Naive thymus-derived CD4-positive, alpha-beta T cell (primary cell): Measurements from ENCODE around the gene ARMC7. TPM values are rescaled to one million over a fixed set of nuclear protein-coding genes. Genes with fewer than 3 reads are reported as not detected.

Experiments
- ATAC-seq: fragments of 150-1000 bp; cut with Tn5 transposase; 2 replicates; pipeline ENCODE4 v1.10.0; 2021; ENCODE audit warnings: mild to moderate bottlenecking, moderate library complexity
- CTCF ChIA-PET: fragments of 350-600 bp; sonication (Branson Sonifier 250); formaldehyde crosslinking; loops from one replicate; lab custom pipeline; 2021; ENCODE audit warnings: antibody characterized with exemption; lab: Charles Lee
- POLR2A ChIA-PET: fragments of 350-600 bp; sonication (Branson Sonifier 250); formaldehyde crosslinking; loops from one replicate; lab custom pipeline; 2021; ENCODE audit warnings: antibody characterized with exemption, inconsistent platforms; lab: Charles Lee
- DNase-seq, 9 donors: peaks; one replicate each; pipeline versions ENCODE4 v3.0.0 to v3.0.0-alpha.2; 2020 to 2022; ENCODE audit warnings: mixed read lengths in 1 of 9
- H3K27ac ChIP-seq: one replicate; pipeline ENCODE4 v1.7.0; 2013; ENCODE audit warnings: mild to moderate bottlenecking, low read depth, low read length, moderate library complexity
- H3K27me3 ChIP-seq, 2 donors: one replicate each; pipeline ENCODE4 v1.7.0; 2013; ENCODE audit warnings: low read length in 2 of 2, mild to moderate bottlenecking in 2 of 2, moderate library complexity in 2 of 2; ENCODE audit not compliant: control insufficient read depth in 2 of 2, insufficient read depth in 2 of 2
- H3K36me3 ChIP-seq, 3 experiments: 1 replicate in 2 of 3; 2 replicates in 1 of 3; pipeline ENCODE4 v1.7.0; 2013; ENCODE audit warnings: low read length in 3 of 3, mild to moderate bottlenecking in 3 of 3, moderate library complexity in 1 of 3; ENCODE audit not compliant: insufficient read depth in 3 of 3, control insufficient read depth in 2 of 3
- H3K4me1 ChIP-seq, 2 donors: one replicate each; pipeline ENCODE4 v1.7.0; 2013; ENCODE audit warnings: low read length in 2 of 2, mild to moderate bottlenecking in 2 of 2, moderate library complexity in 1 of 2; ENCODE audit not compliant: control insufficient read depth in 2 of 2, insufficient read depth in 2 of 2
- H3K4me3 ChIP-seq: 2 replicates; pipeline ENCODE4 v1.7.0; 2013; ENCODE audit warnings: mild to moderate bottlenecking, low read length
- H3K9me3 ChIP-seq, 3 experiments: 1 replicate in 2 of 3; 2 replicates in 1 of 3; pipeline ENCODE4 v1.7.0; 2013; ENCODE audit warnings: low read length in 3 of 3; ENCODE audit not compliant: control insufficient read depth in 2 of 3
- H3K27ac Mint-ChIP-seq, 9 donors: one replicate each; pipeline ENCODE4 v1.8.0; 2020 to 2022; ENCODE audit warnings: mixed read lengths in 9 of 9, mild to moderate bottlenecking in 8 of 9, moderate library complexity in 5 of 9, inconsistent platforms in 2 of 9
- H3K27me3 Mint-ChIP-seq, 5 donors: one replicate each; pipeline ENCODE4 v1.8.0; 2021 to 2022; ENCODE audit warnings: mixed read lengths in 5 of 5, mild to moderate bottlenecking in 1 of 5
- H3K36me3 Mint-ChIP-seq, 5 donors: one replicate each; pipeline ENCODE4 v1.8.0; 2020 to 2022; ENCODE audit warnings: mixed read lengths in 5 of 5, mild to moderate bottlenecking in 3 of 5, inconsistent platforms in 1 of 5
- H3K4me1 Mint-ChIP-seq, 7 donors: one replicate each; pipeline ENCODE4 v1.8.0; 2020 to 2022; ENCODE audit warnings: mixed read lengths in 7 of 7, mild to moderate bottlenecking in 3 of 7, inconsistent platforms in 1 of 7
- H3K4me3 Mint-ChIP-seq, 10 donors: one replicate each; pipeline ENCODE4 v1.8.0; 2020 to 2022; ENCODE audit warnings: mild to moderate bottlenecking in 10 of 10, mixed read lengths in 10 of 10, moderate library complexity in 6 of 10, inconsistent platforms in 2 of 10
- H3K9me3 Mint-ChIP-seq, 11 donors: one replicate each; pipeline ENCODE4 v1.8.0; 2020 to 2022; ENCODE audit warnings: mixed read lengths in 11 of 11, mild to moderate bottlenecking in 4 of 11, inconsistent platforms in 1 of 11, moderate library complexity in 1 of 11
- intact Hi-C, 2 donors: fragments of 100-400 bp; cut with micrococcal nuclease; formaldehyde crosslinking; loops; one replicate each; pipeline ENCODE4 v1.15.1; 2023
- polyA plus RNA-seq, 2 donors: library from polyadenylated mRNA; unstranded; fragments of 300-500 nt; fragmentation: Illumina TruSeq; gene quantifications; one replicate each; pipeline ENCODE4 v1.2.3, GENCODE V29; 2021
- total RNA-seq, 6 experiments: library from RNA in 5 of 6; stranded (reverse) in 5 of 6; gene quantifications; 1 replicate in 5 of 6; 2 replicates in 1 of 6; pipeline ENCODE4 v1.2.3 and lab custom pipeline; 2021 to 2026

The ARMC7 gene
- total and polyA plus RNA-seq, 7 experiments from 2014 or later: 1.8 to 18.9 (median 10.5) TPM

GRCh38 chr17:75063626-75064025, 46.1 kb upstream of the ARMC7 start:
- no peaks in the 10 kb centered on the region for H3K27me3 Mint-ChIP-seq
- H3K9me3 Mint-ChIP-seq: peaks cover 0 to 2% (median 0%) of the 10 kb centered on the region in 11 donors
- Histone ChIP-seq H3K36me3 (peaks cover 0 to 51% (median 3%) of the 10 kb centered on the region in 3 experiments), H3K27ac (no peak overlapping the region), H3K4me1 (peaks cover 7 to 9% of the 10 kb centered on the region in 2 donors), H3K27me3 (no peaks in the 10 kb centered on the region), H3K9me3 (no peaks in the 10 kb centered on the region), H3K4me3 (no peak overlapping the region)
- H3K36me3 Mint-ChIP-seq: peaks cover 0 to 38% (median 7%) of the 10 kb centered on the region in 5 donors
- CTCF ChIA-PET: interaction anchor here (0.6 kb wide), 1 partner anchor 115 kb away, joined by 5 read pairs; no protein-coding TSS in a partner anchor
- H3K4me1 Mint-ChIP-seq: peaks cover 13 to 46% (median 31%) of the 10 kb centered on the region in 7 donors
- intact Hi-C loops: no loop called here
- DNase-seq: no peak
- ATAC-seq: no peak
- POLR2A ChIA-PET: interaction anchor here (0.6 to 1.9 kb wide), 2 partner anchors 45 to 47 kb away, joined by 3 to 4 read pairs; no protein-coding TSS in a partner anchor
- H3K4me3 Mint-ChIP-seq: no peak overlapping the region
- no peak overlapping the region for H3K27ac Mint-ChIP-seq

- Mint-ChIP-seq H3K4me3 (no peak overlapping the region), H3K27me3 (no peaks in the 10 kb centered on the region), H3K4me1 (peaks cover 13 to 49% (median 35%) of the 10 kb centered on the region in 7 donors), H3K9me3 (peaks cover 0 to 2% (median 0%) of the 10 kb centered on the region in 11 donors), H3K36me3 (peaks cover 0 to 38% (median 7%) of the 10 kb centered on the region in 5 donors), H3K27ac (peak overlapping the region in 2 of 9 donors; percentile 42 to 59)
- ATAC-seq (no peak), DNase-seq (no peak)
- H3K36me3 ChIP-seq: peaks cover 0 to 51% (median 3%) of the 10 kb centered on the region in 3 experiments
- intact Hi-C loops: no loop called here
- ChIA-PET CTCF (interaction anchor here (0.6 kb wide), 1 partner anchor 28 kb away, joined by 3 read pairs; no protein-coding TSS in a partner anchor), POLR2A (interaction anchor here (0.5 to 1.9 kb wide), 4 partner anchors 10 to 47 kb away, joined by 3 to 4 read pairs (median 4); no protein-coding TSS in a partner anchor)
- no peak overlapping the region for H3K27ac ChIP-seq
- H3K4me3 ChIP-seq: no peak overlapping the region
- no peaks in the 10 kb centered on the region for H3K9me3 ChIP-seq
- no peaks in the 10 kb centered on the region for H3K27me3 ChIP-seq
- peaks cover 7 to 9% of the 10 kb centered on the region in 2 donors for H3K4me1 ChIP-seq
These were observed 45.7 kb upstream of the ARMC7 start for GRCh38 chr17:75064040-75064439.

GRCh38 chr17:75064460-75064859, 45.3 kb upstream of the ARMC7 start:
- POLR2A ChIA-PET: interaction anchor here (0.5 to 1.9 kb wide), 3 partner anchors 9 to 46 kb away, joined by 3 to 4 read pairs (median 4); no protein-coding TSS in a partner anchor

GRCh38 chr17:75064867-75065561, 44.8 kb upstream of the ARMC7 start:
- DNase-seq: no peak
- H3K27ac ChIP-seq: no peak overlapping the region
- Mint-ChIP-seq H3K27me3 (no peaks in the 10 kb centered on the region), H3K4me3 (no peak overlapping the region), H3K9me3 (peaks cover 0 to 2% (median 0%) of the 10 kb centered on the region in 11 donors), H3K27ac (peak overlapping the region in 2 of 9 donors; percentile 28 to 88), H3K36me3 (peaks cover 0 to 33% (median 5%) of the 10 kb centered on the region in 5 donors), H3K4me1 (peaks cover 13 to 45% (median 31%) of the 10 kb centered on the region in 7 donors)
- H3K36me3 ChIP-seq: peaks cover 0 to 47% (median 3%) of the 10 kb centered on the region in 3 experiments
- no peaks in the 10 kb centered on the region for H3K27me3 ChIP-seq
- H3K4me1 ChIP-seq: peaks cover 7 to 9% of the 10 kb centered on the region in 2 donors
- no peaks in the 10 kb centered on the region for H3K9me3 ChIP-seq
- CTCF ChIA-PET: interaction anchor here (0.7 kb wide), 1 partner anchor 197 kb away, joined by 3 read pairs; no protein-coding TSS in a partner anchor
- POLR2A ChIA-PET: interaction anchor here (1.3 to 1.9 kb wide), 2 partner anchors 9 to 46 kb away, joined by 4 read pairs; no protein-coding TSS in a partner anchor
- ATAC-seq: no peak
- intact Hi-C loops: loop anchor here in 1 of 2 donors (5.0 kb wide), 1 partner anchor 42 kb away; the partner anchor contains the start of gene ARMC7
- no peak overlapping the region for H3K4me3 ChIP-seq

More at GRCh38 chr17:75064460-75064859, 45.3 kb upstream of the ARMC7 start:
- Histone ChIP-seq H3K36me3 (peaks cover 0 to 47% (median 3%) of the 10 kb centered on the region in 3 experiments), H3K27ac (no peak overlapping the region), H3K9me3 (no peaks in the 10 kb centered on the region), H3K4me1 (peaks cover 7 to 9% of the 10 kb centered on the region in 2 donors), H3K4me3 (no peak overlapping the region), H3K27me3 (no peaks in the 10 kb centered on the region)
- H3K4me1 Mint-ChIP-seq: peaks cover 13 to 47% (median 33%) of the 10 kb centered on the region in 7 donors
- H3K27me3 Mint-ChIP-seq: no peaks in the 10 kb centered on the region
- no peak for DNase-seq
- ATAC-seq: no peak
- peaks cover 0 to 2% (median 0%) of the 10 kb centered on the region in 11 donors for H3K9me3 Mint-ChIP-seq
- CTCF ChIA-PET: interaction anchor here (0.6 to 0.7 kb wide), 2 partner anchors 28 to 198 kb away, joined by 3 read pairs; no protein-coding TSS in a partner anchor
- H3K4me3 Mint-ChIP-seq: no peak overlapping the region
- peaks cover 0 to 36% (median 7%) of the 10 kb centered on the region in 5 donors for H3K36me3 Mint-ChIP-seq
- intact Hi-C loops: no loop called here
- peak overlapping the region in 2 of 9 donors; percentile 28 to 69 for H3K27ac Mint-ChIP-seq

- no peaks in the 10 kb centered on the region for H3K27me3 Mint-ChIP-seq
- ChIA-PET POLR2A (interaction anchor here (1.2 kb wide), 1 partner anchor 11 kb away, joined by 4 read pairs; no protein-coding TSS in a partner anchor), CTCF (interaction anchor here (1.1 kb wide), 1 partner anchor 29 kb away, joined by 3 read pairs; no protein-coding TSS in a partner anchor)
- peak overlapping the region in 6 of 9 donors; percentile 59 to 88 (median 73) for H3K27ac Mint-ChIP-seq
- Histone ChIP-seq H3K9me3 (no peaks in the 10 kb centered on the region), H3K4me3 (no peak overlapping the region), H3K4me1 (peaks cover 7 to 9% of the 10 kb centered on the region in 2 donors), H3K36me3 (peaks cover 0 to 47% (median 3%) of the 10 kb centered on the region in 3 experiments), H3K27ac (no peak overlapping the region), H3K27me3 (no peaks in the 10 kb centered on the region)
- H3K36me3 Mint-ChIP-seq: peaks cover 0 to 33% (median 5%) of the 10 kb centered on the region in 5 donors
- H3K4me1 Mint-ChIP-seq: peaks cover 13 to 45% (median 28%) of the 10 kb centered on the region in 7 donors
- peak overlapping the region in 3 of 10 donors; percentile 57 to 63 (median 61) for H3K4me3 Mint-ChIP-seq
- DNase-seq (no peak), ATAC-seq (no peak)
- peaks cover 0 to 2% (median 0%) of the 10 kb centered on the region in 11 donors for H3K9me3 Mint-ChIP-seq
- intact Hi-C loops: loop anchor here in 1 of 2 donors (5.0 kb wide), 1 partner anchor 42 kb away; the partner anchor contains the start of gene ARMC7
These were observed 44.1 kb upstream of the ARMC7 start for GRCh38 chr17:75065562-75066151.
